CD1c-positive myeloid dendritic cell (primary cell): ENCODE measurements around the gene SENP1.

Experiments used
- DNase-seq: peaks from one replicate; pipeline ENCODE4 v3.0.0-alpha.2; 2016; ENCODE audit errors: extremely low spot score

Gene SENP1

GRCh38 chr12:48067250-48067938 lies 38.5 kb downstream of the SENP1 start:
- no peak for DNase-seq

- DNase-seq, result no peak
These were observed 40.8 kb downstream of the SENP1 start for GRCh38 chr12:48065041-48065440.

- DNase-seq, result no peak
These were observed 42.3 kb downstream of the SENP1 start for GRCh38 chr12:48063530-48063929.

GRCh38 chr12:48061938-48062719 lies 43.8 kb downstream of the SENP1 start:
- no peak for DNase-seq

- DNase-seq, result no peak
These were observed 45.4 kb downstream of the SENP1 start for GRCh38 chr12:48060474-48060873.

- no peak for DNase-seq
These were observed 47.1 kb downstream of the SENP1 start for GRCh38 chr12:48058771-48059170.

- no peak for DNase-seq
These were observed 50.7 kb downstream of the SENP1 start for GRCh38 chr12:48054955-48055821.

- DNase-seq, result no peak
These were observed 52.0 kb downstream of the SENP1 start for GRCh38 chr12:48053883-48054282.

GRCh38 chr12:48053122-48053521 lies 52.8 kb downstream of the SENP1 start:
- DNase-seq, result no peak

GRCh38 chr12:48051681-48052080 lies 54.2 kb downstream of the SENP1 start:
- DNase-seq, result no peak

GRCh38 chr12:48050174-48050573 lies 55.7 kb downstream of the SENP1 start:
- DNase-seq, result no peak

GRCh38 chr12:48045965-48046518 lies 59.8 kb downstream of the SENP1 start:
- DNase-seq, result no peak

GRCh38 chr12:48045061-48045846 lies 60.6 kb downstream of the SENP1 start:
- DNase-seq, result no peak

- DNase-seq, result no peak
These were observed 61.5 kb downstream of the SENP1 start for GRCh38 chr12:48044396-48044795.

- no peak for DNase-seq
These were observed 62.1 kb downstream of the SENP1 start for GRCh38 chr12:48043771-48044170.

- no peak for DNase-seq
These were observed 64.1 kb downstream of the SENP1 start for GRCh38 chr12:48041591-48042423.

GRCh38 chr12:48040354-48040753 lies 65.5 kb downstream of the SENP1 start:
- no peak for DNase-seq

GRCh38 chr12:48039151-48039550 lies 66.7 kb downstream of the SENP1 start:
- no peak for DNase-seq

- peak; percentile 28 for DNase-seq
These were observed 67.8 kb downstream of the SENP1 start for GRCh38 chr12:48038085-48038484.

GRCh38 chr12:48037267-48037915 lies 68.5 kb downstream of the SENP1 start:
- no peak for DNase-seq
